Urothelium cell line (cell line): Measurements from ENCODE around the gene NUP42.
"Not testable (repeated sequence)": the region's sequence is repeated elsewhere in the genome, so short reads cannot be mapped to it uniquely, and the experiment has no call there.

Source experiments
- DNase-seq: peaks from one replicate; pipeline ENCODE4 v3.0.0; 2011; ENCODE audit warnings: low spot score, mixed read lengths
- FAIRE-seq: peaks from 2 replicates; lab custom pipeline; 2011; peaks lifted over from hg19 to GRCh38; lab: Jason Lieb, UNC

The NUP42 gene

GRCh38 chr7:23197745-23198144 lies 15.9 kb downstream of the NUP42 start:
- DNase-seq, FAIRE-seq: not testable (repeated sequence)

- FAIRE-seq, result no peak
- no peak for DNase-seq
Measured at GRCh38 chr7:23200331-23200730, 18.5 kb downstream of the NUP42 start.

GRCh38 chr7:23204241-23204640 lies 22.4 kb downstream of the NUP42 start:
- DNase-seq, result no peak
- FAIRE-seq, result no peak

GRCh38 chr7:23205577-23205908 lies 23.7 kb downstream of the NUP42 start:
- no peak for DNase-seq
- no peak for FAIRE-seq

GRCh38 chr7:23205909-23206767 lies 24.3 kb downstream of the NUP42 start:
- no peak for FAIRE-seq

GRCh38 chr7:23207021-23207420 lies 25.2 kb downstream of the NUP42 start:
- DNase-seq (no peak), FAIRE-seq (no peak)

More at GRCh38 chr7:23205909-23206767, 24.3 kb downstream of the NUP42 start:
- no peak for DNase-seq

- no peak for FAIRE-seq
- no peak for DNase-seq
Measured at GRCh38 chr7:23207884-23208283, 26.0 kb downstream of the NUP42 start.

- DNase-seq (no peak), FAIRE-seq (no peak)
Measured at GRCh38 chr7:23208316-23208715, 26.5 kb downstream of the NUP42 start.

GRCh38 chr7:23210506-23210905 lies 28.7 kb downstream of the NUP42 start:
- FAIRE-seq (no peak), DNase-seq (no peak)

GRCh38 chr7:23211589-23211988 lies 29.7 kb downstream of the NUP42 start:
- FAIRE-seq (no peak), DNase-seq (no peak)

GRCh38 chr7:23212395-23212794 lies 30.5 kb downstream of the NUP42 start:
- no peak for DNase-seq
- FAIRE-seq, result no peak

- FAIRE-seq (no peak), DNase-seq (no peak)
Measured at GRCh38 chr7:23212841-23213240, 31.0 kb downstream of the NUP42 start.

- no peak for DNase-seq
- no peak for FAIRE-seq
Measured at GRCh38 chr7:23213755-23214154, 31.9 kb downstream of the NUP42 start.

GRCh38 chr7:23214423-23214822 lies 32.6 kb downstream of the NUP42 start:
- no peak for FAIRE-seq
- no peak for DNase-seq

GRCh38 chr7:23214938-23215337 lies 33.1 kb downstream of the NUP42 start:
- no peak for DNase-seq
- FAIRE-seq, result no peak

- FAIRE-seq, result no peak
- DNase-seq, result no peak
Measured at GRCh38 chr7:23216021-23216420, 34.2 kb downstream of the NUP42 start.

GRCh38 chr7:23218196-23218595 lies 36.3 kb downstream of the NUP42 start:
- no peak for DNase-seq
- FAIRE-seq, result no peak

GRCh38 chr7:23220690-23221305 lies 39.0 kb downstream of the NUP42 start:
- FAIRE-seq (no peak), DNase-seq (no peak)

GRCh38 chr7:23222439-23223030 lies 40.7 kb downstream of the NUP42 start:
- no peak for FAIRE-seq
- DNase-seq, result no peak

- FAIRE-seq, DNase-seq: not testable (repeated sequence)
Measured at GRCh38 chr7:23224364-23224763, 42.5 kb downstream of the NUP42 start.

- FAIRE-seq, result no peak
- no peak for DNase-seq
Measured at GRCh38 chr7:23226844-23227450, 45.1 kb downstream of the NUP42 start.

- DNase-seq (no peak), FAIRE-seq (no peak)
Measured at GRCh38 chr7:23228412-23228811, 46.6 kb downstream of the NUP42 start.
